Breast epithelium (tissue), 3 donors: ENCODE results near the gene MBNL3.

Experiments
- CTCF ChIP-seq, 3 donors: fragments of 450-650 bp; IDR thresholded peaks; one replicate each; pipeline ENCODE4 v1.5.1; 2016 to 2017; ENCODE audit warnings: antibody characterized with exemption in 3 of 3, mild to moderate bottlenecking in 3 of 3, moderate library complexity in 3 of 3
- POLR2A ChIP-seq: fragments of 450-650 bp; IDR thresholded peaks from one replicate; pipeline ENCODE4 v1.6.1; 2016; ENCODE audit warnings: antibody characterized with exemption, mild to moderate bottlenecking, moderate library complexity

- TF ChIP-seq CTCF (IDR thresholded peaks at IDR 0.05): no peak
- TF ChIP-seq POLR2A: no peak
Observed at GRCh38 chrX:132433551-132433950, 55.3 kb downstream of the MBNL3 start.
